Head of caudate nucleus (tissue), 42 donors: ENCODE data around the gene MLIP.

Experiments
- DNase-seq, 42 donors: peaks; one replicate each; pipeline versions ENCODE4 v3.0.0 to v3.0.0-alpha.2; 2020 to 2021; ENCODE audit warnings: mixed read lengths in 7 of 42
- intact Hi-C: fragments of 100-400 bp; cut with DNase I; formaldehyde crosslinking; loops from one replicate; pipeline ENCODE4 v1.15.0; 2022

Gene MLIP

GRCh38 chr6:54094786-54095185, 16.5 kb upstream of the MLIP start:
- intact Hi-C loops, result no loop called here
- no peak for DNase-seq

DNA sequence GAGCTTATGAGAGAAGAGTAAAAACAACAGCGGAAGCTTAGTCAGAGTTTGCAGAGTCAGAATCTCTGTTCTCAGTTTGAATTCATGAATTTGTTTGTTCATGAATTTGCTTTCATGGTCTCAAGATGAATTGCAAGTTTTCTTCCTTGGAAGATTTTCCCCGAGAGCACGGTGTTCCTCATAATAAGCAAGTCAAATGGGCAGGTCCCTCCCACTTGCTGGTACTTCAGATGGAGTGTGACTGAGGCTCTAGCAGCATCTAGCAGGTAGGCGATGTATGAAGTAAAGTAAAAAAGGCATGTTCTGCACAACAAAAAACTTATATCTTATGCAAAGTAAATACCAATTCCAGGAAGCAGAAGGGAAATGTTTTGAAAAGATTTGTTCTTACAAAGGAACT, 15.5 kb upstream of the MLIP start:
- no peak for DNase-seq
- intact Hi-C loops, result no loop called here

DNA sequence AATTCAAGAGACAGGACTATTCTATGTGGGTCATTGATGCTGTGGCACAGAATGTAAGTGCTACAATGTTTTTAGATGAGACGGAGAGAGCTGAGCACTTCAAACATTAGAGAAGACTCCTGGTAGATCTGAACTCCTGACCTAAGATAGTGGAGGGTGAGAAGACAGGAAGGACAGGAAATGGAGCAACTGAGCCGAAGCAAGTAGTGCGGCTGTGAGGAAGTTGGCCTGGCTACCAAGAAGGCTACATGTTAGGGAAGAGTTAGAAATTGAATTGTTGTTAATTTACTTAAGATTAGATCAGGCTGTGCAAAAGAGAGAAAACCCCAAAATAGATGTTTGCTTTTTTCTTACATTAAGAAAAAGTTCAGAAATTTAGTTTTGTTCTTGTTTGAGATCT, 14.4 kb upstream of the MLIP start:
- intact Hi-C loops, result no loop called here
- no peak for DNase-seq

DNA sequence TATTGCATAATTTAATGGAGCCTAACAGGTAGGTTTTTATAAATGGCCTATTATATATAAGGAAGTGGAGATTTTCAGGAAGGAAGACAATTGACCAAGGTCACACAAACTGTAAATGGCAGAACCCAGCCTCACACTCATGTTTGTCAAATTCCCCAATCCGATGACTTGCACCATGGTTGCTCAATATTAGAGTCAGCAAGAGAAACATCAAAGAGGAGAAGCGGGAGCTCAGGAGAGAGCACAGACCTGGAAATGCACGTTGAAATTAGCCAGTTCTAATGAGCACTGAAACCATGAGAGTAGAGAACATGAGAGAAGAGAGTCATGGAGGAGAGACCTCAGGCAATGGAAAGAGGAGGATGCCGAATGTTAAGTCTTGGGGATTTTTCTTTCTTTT, 13.5 kb upstream of the MLIP start:
- intact Hi-C loops, result no loop called here
- no peak for DNase-seq

GRCh38 chr6:54098450-54099044, 12.7 kb upstream of the MLIP start:
- DNase-seq, result no peak
- intact Hi-C loops, result no loop called here

DNA sequence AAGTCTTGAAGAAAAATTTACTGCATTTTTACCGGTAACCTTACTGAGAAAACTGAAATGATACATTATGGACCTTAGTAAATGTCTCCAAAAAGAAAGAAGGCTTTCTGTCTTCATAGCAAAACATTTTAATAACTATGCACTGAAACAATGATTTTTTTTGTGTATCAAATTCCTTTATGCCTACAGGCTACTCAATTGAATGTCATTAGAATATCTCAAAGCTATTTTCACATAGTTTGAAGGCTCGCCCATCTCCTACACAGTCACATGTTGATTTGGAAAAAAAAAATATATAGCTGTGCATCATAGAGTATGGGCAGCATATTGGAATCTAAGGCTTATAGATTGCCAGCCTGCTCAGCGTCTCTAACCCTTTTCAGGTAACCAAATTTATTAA, 12.0 kb upstream of the MLIP start:
- no peak for DNase-seq
- intact Hi-C loops, result no loop called here

DNA sequence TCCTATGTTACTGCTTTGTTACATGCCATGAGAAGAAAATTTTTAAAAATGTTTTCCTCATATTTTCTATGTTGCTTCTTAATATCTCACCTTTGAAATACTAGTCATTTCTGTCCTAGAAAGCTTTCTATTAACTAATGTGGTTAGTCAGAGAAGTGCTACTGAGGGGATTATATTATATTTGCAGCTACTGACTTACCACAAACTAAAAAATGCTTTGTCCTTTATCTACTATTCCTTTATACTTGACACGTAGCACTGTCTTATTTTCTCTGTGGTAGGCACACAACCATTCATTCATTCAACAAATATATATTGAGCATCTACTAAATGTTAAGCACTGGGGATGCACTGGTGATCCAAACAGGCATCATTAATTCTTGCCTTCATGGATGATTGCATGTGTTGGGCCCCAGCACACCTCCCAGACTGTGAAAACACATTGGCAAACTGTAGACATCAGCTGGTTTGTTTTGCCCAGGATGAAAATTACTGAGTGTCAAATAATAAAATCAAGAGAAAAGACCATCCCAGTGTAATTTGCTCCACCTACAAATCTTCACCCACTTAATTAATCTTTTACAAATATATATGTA, 10.7 kb upstream of the MLIP start:
- intact Hi-C loops, result no loop called here
- DNase-seq, result no peak

- intact Hi-C loops, result no loop called here
- no peak for DNase-seq
Observed at GRCh38 chr6:54102238-54102637, 9.0 kb upstream of the MLIP start.

DNA sequence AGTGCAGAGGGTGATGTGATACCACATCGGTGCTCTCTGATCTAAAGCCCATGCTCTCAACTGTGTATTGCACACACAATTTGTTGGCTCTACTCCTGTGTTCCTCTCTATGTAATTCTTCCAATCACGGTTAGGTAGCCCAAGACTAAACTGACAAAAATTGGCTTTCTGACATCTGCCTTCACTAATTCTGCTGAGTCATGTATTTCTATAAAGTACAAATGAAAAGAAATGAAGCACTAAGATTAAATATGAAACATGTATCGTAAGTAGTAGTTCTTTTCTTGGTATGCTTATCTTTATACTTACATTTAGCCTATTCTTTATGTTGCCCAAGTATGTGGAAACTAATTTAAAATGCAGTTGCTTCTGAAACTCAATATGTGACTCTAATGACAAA, 7.7 kb upstream of the MLIP start:
- DNase-seq, result no peak
- intact Hi-C loops, result no loop called here

DNA sequence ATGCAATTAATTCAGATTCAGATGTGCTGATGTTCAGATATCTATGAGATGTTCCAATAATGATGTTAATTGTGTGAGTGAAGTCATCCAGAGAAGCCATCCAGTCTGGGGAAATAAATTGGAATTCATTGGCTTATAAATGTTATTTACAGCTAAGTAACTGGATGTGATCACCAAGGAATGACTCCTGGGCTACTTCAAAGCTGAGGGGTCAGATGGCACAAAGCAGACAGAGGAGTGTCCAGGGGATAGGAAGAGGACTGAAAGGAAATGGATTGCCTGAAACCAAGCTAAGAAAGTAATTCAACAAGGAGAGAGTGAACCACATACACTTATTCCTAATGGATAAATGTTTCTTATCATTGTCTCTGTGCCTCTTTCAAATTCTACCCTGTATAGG, 4.5 kb upstream of the MLIP start:
- intact Hi-C loops, result no loop called here
- no peak for DNase-seq

- intact Hi-C loops, result no loop called here
- no peak for DNase-seq
Observed at GRCh38 chr6:54107470-54108090, 3.7 kb upstream of the MLIP start.

GRCh38 chr6:54108271-54108670, 3.0 kb upstream of the MLIP start:
- DNase-seq, result no peak
- intact Hi-C loops, result no loop called here

- intact Hi-C loops, result no loop called here
- DNase-seq, result no peak
Observed at GRCh38 chr6:54109586-54109985, 1.7 kb upstream of the MLIP start.

- DNase-seq, result no peak
- intact Hi-C loops, result no loop called here
Observed at GRCh38 chr6:54112151-54112650, 958 bp downstream of the MLIP start.

DNA sequence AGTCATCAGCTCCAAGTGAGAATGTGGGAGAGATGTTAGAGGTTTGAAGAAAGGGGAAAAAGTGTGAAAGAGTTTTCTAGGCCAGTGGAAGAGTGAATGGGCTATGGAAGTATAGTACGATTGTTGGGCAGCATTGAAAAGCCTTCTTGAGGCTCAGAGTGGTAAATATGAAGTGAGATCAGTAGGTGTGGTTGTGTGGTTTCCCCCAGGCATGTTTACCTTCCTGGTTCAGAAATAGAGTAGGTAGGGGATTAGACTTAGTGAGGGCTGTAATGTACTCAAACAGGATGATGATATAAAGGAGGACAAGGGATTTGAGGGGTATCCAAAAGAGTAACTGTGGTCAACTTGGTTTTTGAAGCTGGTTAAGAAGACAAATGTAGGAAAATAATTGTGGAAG, 3.7 kb downstream of the MLIP start:
- no peak for DNase-seq
- intact Hi-C loops, result no loop called here

DNA sequence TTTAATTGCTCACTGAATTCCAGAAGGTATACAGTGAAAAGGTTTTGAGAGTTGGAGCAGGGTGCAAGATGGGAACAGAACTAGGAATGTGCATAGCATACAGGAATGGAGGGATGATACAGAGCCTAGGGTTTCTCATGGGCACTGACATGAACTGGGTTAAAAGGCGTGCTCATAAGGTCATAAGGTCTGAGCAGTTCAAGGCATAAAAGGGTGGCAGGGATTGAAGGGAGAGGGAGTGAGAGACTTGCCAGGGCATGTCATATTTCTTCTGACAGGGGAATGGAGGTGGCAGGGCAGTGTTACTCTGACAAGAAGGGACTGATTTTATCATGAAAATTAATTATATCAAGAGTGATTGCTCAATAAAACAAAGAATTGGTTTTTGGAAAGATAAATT, 4.7 kb downstream of the MLIP start:
- intact Hi-C loops, result no loop called here
- no peak for DNase-seq

DNA sequence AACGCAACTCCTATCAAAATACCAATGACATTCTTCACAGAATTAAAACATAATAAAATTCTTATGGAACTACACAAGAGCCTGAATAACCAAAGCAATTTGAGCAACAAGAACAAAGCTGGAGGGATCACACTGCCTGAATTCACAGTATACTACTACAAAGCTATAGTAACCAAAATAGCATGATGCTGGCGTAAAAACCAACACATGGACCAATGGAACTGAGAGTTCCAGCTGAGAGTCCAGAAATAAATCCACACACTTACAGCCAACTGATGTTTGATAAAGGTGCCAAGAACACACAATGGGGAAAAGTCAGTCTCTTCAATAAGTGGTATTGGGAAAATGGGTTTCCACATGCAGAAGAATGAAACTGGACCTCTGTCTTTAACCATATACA, 6.9 kb downstream of the MLIP start:
- intact Hi-C loops, result no loop called here
- DNase-seq, result no peak

DNA sequence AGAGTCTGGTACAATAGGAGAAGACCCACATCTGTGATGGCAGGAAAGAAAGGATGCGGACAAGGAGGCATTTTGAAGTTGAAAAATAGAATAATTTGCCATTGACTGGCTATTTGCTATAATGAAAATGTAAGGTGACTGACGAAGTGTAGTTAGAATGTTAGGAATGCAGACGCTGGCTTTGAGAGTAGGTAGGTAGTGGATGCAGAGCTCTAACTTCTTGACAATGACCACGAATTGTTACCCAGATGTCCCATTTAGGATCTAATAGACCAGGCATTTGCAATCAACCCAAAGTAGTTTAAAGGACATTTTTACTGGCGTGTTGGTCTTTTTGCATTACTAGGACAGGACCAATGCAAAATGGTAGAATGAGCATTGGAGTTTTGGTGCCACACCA, 14.2 kb downstream of the MLIP start:
- intact Hi-C loops, result no loop called here
- no peak for DNase-seq

DNA sequence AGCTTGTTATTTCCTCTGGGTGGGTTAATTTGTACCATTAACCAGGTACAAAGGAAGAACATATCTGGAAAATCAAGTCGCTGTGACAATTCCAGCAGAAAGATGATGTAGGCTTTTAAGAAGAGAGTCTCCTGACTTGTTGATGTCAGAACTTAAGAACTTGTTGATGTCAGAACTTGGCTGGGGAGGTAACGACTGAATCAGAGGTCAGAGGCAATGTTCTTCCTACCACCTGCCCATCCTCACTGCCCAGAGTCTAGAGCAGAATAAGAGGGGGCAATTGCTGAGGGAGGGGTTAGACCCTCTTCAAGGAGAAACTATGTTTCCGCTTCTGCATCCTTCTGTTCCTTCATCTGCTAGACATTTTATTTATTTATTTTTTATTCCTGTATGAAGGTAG, 18.9 kb downstream of the MLIP start:
- intact Hi-C loops, result no loop called here
- no peak for DNase-seq

- intact Hi-C loops, result no loop called here
Observed at GRCh38 chr6:54132587-54132986, 21.3 kb downstream of the MLIP start.

GRCh38 chr6:54133186-54133585, 21.9 kb downstream of the MLIP start:
- intact Hi-C loops, result no loop called here
- DNase-seq, result no peak

More at GRCh38 chr6:54132587-54132986, 21.3 kb downstream of the MLIP start:
- DNase-seq, result no peak
